H1 (cell line): ENCODE results near the gene AFF2. TPM values are rescaled to one million over a fixed set of nuclear protein-coding genes. Genes with fewer than 3 reads are reported as not detected.

ENCODE experiments used
- ATF2 ChIP-seq: IDR thresholded peaks from 2 replicates; pipeline ENCODE4 v1.6.1; 2012; ENCODE audit warnings: low read length, inconsistent platforms
- BCL11A ChIP-seq, 2 experiments: IDR thresholded peaks; one replicate each; pipeline ENCODE4 v1.6.1; 2011; ENCODE audit warnings: low read depth in 2 of 2, low read length in 2 of 2, mild to moderate bottlenecking in 2 of 2
- CBX5 ChIP-seq: fragments of 300-800, 300-1000 bp; sonication (generic); IDR thresholded peaks from 2 replicates; pipeline ENCODE4 v1.7.1; 2016; ENCODE audit warnings: antibody characterized with exemption, low read length, low read depth
- E2F6 ChIP-seq: IDR thresholded peaks from 2 replicates; pipeline ENCODE4 v1.6.1; 2012; ENCODE audit warnings: inconsistent platforms
- NRF1 ChIP-seq: IDR thresholded peaks from 2 replicates; pipeline ENCODE4 v1.6.1; 2011; ENCODE audit warnings: mild to moderate bottlenecking, low read depth, low read length, improper control_type of control experiment
- RBBP5 ChIP-seq: IDR thresholded peaks from 2 replicates; pipeline ENCODE4 v1.7.1; 2012; ENCODE audit warnings: low read depth, mild to moderate bottlenecking, inconsistent platforms, low read length, moderate library complexity, borderline replicate concordance
- polyA plus RNA-seq, 7 experiments: library from polyadenylated mRNA; depleted of rRNA in 3 of 7; stranded (reverse) in 5 of 7; unstranded in 2 of 7; fragments of >200 nt in 5 of 7; fragments of 200-250 nt in 2 of 7; gene quantifications; 1 replicate in 5 of 7; 2 replicates in 1 of 7; 4 replicates in 1 of 7; pipeline versions ENCODE4 v1.2.1 to v1.2.3, GENCODE V29; 2011 to 2013; ENCODE audit warnings: missing spikeins in 2 of 7, mixed read lengths in 2 of 7
- total RNA-seq: library from RNA; stranded (reverse); fragmentation: NEBNext Ultra II Directional; extraction: Animal tissue kit (Norgen Biotek cat#: 25700); gene quantifications from 2 replicates; pipeline ENCODE4 v1.2.1, GENCODE V29; 2021

Gene AFF2
- total and polyA plus RNA-seq, 2 of the 8 experiments (the other 6 are each of a cell fraction or from before 2014, with no cell fraction given) = 2.0 to 7.3 TPM

DNA sequence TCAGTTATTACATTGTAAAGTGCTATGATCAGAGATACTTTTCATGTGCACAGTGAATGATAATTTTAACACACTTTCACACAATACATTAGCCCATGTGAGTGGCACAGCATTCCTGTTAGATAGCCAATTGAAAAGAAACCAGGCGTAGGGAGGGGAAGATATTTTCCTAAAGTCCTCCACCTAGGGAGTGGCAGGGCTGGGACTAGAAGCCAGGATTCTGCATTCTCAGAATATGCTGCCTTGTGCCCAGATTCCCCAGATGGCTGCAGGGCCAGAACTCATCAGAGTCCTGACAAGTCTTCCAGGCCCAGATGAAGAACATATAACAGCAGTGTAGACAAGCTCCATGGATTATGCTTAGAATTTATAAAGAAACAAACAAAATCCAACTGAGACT, 350.2 kb downstream of the AFF2 start (continued):
- TF ChIP-seq E2F6 (no peak), NRF1 (no peak), CBX5 (no peak), BCL11A (IDR thresholded peaks at IDR 0.05; ENCODE audit: low read depth in 2 of 2, low read length in 2 of 2) (no peak), ATF2 (no peak), RBBP5 (no peak)
